ENCODE data around the gene KIAA1586.
A peak's percentile ranks its signal among the peaks of the same experiment; 100 is the strongest.
"Not testable (repeated sequence)": the region's sequence is repeated elsewhere in the genome, so short reads cannot be mapped to it uniquely, and the experiment has no call there.

The KIAA1586 gene

DNA sequence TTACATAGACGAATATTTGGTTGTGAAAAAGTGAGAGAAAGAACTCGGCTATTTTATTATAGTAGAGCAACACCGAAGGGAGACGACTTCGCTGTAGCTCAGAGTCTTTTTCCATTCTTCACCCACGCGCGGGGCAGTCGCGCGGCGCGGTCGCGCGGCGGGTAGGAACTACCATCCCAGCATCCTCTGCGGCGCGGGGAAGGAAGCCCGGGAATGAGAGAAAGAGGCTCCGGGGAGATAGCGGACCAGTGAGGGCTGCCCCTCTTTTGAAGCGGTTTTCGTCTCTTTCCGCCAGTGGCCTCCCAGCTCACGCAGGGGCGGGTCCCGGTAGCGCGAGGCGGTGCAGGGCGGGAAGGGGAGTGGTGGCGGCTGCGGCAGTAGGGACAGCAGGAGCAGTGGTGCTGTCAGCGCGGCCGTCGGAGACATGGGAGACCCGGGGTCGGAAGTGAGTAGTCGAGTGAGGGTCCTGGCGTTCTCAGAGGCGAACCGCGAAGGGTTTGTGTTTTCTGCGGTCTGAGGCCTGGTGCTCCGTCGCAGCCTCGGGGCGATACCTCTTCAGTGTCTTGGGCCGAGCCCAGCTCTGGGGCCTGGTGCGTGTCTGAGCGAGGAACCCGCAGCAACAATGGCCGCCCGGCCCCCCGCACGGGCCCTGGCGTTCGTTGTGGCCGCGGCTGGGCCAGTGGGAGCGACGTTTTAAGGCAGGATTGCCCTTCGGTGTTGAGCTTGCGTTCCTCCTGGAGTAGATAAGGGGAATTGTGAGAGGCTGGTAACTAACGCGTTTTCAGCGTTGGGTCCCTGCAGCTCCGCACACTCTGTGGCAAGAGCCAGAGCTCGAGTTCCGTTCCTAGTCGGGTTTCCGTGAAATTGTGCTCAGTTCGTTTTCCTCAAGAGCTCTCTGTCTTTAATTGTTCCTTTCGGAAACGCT lies at the start of gene KIAA1586:
Gene KIAA1586, plus strand, starts transcription at position 362 of the 925 bp plus-strand sequence. Its CDS starts 63 bp downstream, at position 425.
- peak; percentile 78 for DNase-seq

GRCh38 chr6:56999049-56999448 lies 47.4 kb upstream of the KIAA1586 start:
- no peak for DNase-seq

DNA sequence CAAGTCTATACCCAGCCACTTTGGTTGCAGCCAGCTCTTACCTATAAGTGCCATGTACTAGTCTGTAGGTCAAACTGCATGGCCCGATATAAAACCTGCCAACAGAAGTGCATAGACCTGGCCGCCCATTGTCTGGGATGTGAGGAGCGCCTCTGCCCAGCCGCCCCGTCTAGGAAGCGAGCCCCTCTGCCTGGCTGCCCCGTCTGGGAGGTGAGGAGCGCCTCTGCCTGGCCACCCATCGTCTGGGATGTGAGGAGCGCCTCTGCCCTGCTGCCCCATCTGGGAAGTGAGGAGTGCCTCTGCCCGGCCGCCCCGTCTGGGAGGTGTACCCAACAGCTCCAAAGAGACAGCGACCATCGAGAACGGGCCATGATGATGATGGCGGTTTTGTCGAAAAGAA lies 46.7 kb upstream of the KIAA1586 start:
- not testable (repeated sequence) for DNase-seq

- no peak for DNase-seq
Measured at GRCh38 chr6:57002197-57002596, 44.3 kb upstream of the KIAA1586 start.

GRCh38 chr6:57004292-57004691 lies 42.2 kb upstream of the KIAA1586 start:
- no peak for DNase-seq

GRCh38 chr6:57006101-57006500 lies 40.4 kb upstream of the KIAA1586 start:
- DNase-seq, result no peak

GRCh38 chr6:57008069-57008468 lies 38.4 kb upstream of the KIAA1586 start:
- not testable (repeated sequence) for DNase-seq

DNA sequence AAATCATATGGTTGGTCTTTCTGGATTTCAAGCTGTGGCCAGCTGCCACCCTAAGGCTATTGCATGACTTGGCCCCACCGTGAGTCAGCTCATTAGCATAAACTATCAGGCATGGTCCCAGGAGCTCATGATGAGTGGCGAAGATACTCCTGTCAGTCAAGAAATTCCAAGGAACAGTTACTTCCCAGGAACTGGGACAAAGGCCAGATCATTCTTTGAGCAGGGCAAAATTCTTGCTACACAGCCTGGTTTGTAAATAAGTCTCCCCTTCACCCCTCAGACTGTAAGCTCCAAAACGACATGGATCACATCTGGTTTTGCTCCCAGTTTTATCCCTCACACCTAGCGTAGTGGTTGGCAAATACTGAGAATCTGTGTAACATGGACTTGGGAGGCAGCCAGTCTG lies 33.0 kb upstream of the KIAA1586 start:
- no peak for DNase-seq

DNA sequence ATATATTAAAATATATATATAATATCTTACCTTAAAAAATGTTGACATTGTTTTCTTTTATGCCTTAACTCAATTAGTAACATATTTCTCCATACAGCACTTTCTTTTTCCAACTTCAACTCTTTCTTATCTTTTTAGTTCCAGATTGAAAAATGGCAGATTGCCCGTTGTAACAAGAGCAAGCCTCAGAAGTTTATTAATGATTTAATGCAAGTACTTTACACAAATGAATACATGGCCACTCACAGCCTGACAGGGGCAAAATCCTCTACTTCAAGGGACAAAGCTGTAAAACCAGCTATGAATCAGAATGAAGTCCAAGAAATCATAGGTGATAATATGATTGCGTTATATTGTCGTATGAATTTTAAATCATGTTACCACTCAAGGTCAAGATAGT lies 29.4 kb upstream of the KIAA1586 start:
- DNase-seq, result no peak

DNA sequence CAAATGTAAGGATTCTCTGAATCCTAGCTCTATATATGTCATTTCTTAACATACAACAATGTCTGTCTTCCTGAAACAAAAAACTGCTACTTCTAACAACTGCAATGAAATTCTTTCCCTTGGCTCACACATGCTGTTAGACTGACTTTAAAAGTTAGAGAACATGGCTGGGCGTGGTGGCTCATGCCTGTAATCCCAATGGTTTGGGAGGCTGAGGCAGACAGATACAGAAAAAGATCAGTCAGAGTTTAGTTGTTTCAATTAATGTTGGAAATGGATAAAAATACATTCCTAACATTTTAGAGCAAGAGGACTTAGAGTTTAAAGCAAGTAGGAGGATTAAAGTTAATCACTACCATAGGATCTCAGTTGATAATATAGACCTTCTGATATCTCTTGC lies 28.7 kb upstream of the KIAA1586 start:
- no peak for DNase-seq

GRCh38 chr6:57019434-57019833 lies 27.1 kb upstream of the KIAA1586 start:
- DNase-seq, result no peak

GRCh38 chr6:57021086-57021720 lies 25.3 kb upstream of the KIAA1586 start:
- DNase-seq, result no peak

DNA sequence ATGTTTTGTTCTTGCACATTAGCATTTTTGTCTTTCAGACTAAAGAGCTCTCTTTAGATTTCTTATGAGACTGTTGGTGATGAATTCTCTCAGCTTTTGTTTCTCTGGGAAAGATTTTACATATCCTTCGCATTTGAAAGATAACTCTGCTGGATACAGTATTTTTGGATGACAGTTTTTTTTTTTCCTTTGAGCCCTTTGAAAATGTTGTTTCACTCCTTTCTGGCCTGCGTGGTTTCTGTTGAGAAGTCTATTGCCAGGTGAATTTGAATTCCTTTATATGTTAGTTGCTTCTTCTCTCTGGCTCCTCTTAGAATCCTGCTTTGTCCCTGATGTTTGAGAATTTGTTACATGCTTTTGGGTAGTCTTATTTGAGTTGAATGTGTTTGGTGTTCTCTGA lies 22.2 kb upstream of the KIAA1586 start:
- DNase-seq, result no peak

GRCh38 chr6:57024775-57025174 lies 21.7 kb upstream of the KIAA1586 start:
- DNase-seq, result no peak

DNA sequence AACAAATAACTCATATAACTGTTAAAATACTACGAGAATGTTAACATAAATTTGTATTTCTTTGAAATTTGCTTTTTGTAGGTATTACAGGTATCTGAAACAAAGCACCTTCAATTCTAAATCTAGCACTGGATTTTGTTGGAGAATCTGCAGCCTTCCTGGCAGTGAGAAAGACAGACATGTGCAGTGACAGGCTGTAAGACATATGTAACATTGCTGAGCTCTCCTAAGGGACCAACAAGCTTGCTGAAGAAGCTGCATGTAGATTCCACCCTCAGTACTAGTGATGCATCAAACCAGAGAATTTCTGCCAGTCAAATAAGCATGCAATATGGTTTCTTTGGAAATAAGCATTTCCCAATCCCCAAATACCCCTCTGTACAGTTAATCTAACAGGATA lies 20.5 kb upstream of the KIAA1586 start:
- DNase-seq, result no peak

- no peak for DNase-seq
Measured at GRCh38 chr6:57027301-57027700, 19.2 kb upstream of the KIAA1586 start.

DNA sequence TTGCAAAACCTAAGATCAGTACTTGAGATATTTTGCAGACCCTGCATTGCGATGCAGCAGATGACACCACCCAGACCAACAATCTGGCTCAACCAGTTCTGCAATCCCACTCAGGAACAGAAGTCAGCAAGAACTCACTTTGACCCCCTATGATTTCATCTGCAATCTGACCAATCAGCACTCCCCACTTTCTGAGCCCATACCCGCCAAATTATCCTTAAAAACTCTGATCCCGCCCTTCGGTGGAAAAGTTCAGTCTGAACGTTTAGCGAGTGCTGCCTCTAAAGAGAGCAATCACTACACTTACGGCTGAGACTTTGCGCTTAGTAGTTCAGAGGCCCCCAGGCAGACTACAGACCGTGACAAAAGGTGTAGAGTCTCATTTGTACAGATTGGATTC lies 17.3 kb upstream of the KIAA1586 start:
- no peak for DNase-seq

DNA sequence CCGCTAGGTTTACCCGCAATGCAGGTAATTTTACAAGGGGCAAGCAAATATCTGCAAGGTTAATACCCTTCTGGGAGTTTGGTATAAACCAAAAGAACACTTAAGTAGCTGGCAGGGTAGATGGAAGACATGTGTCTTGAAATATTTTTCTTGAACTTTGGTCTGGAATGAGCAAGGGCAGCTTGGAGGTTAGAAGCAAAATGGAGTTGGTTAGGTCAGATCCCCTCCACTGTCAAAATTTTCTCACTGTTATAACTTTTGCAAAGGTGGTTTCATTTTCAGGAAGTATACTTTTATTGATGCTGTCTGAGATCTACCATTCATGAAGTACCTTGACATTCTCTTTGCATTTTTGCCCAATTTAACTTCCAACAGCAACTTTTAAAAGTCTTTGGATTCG lies 13.3 kb upstream of the KIAA1586 start:
- DNase-seq, result no peak

GRCh38 chr6:57035549-57035948 lies 10.9 kb upstream of the KIAA1586 start:
- no peak for DNase-seq

GRCh38 chr6:57038906-57039305 lies 7.6 kb upstream of the KIAA1586 start:
- DNase-seq, result no peak

- DNase-seq, result no peak
Measured at GRCh38 chr6:57040011-57040410, 6.5 kb upstream of the KIAA1586 start.

DNA sequence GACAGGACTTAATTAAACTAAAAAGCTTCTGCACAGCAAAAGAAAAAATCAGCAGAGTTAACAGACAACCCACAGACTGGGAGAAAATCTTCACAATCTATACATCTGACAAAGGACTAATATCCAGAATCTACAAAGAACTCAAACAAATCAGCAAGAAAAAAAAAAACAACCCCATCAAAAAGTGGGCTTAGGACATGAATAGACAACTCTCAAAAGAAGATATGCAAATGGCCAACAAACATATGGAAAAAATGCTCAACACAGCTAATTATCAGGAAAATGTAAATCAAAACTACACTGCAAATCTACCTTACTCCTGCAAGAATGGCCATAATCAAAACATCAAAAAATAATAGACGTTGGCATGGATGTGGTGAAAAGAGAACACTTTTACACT lies 2.4 kb upstream of the KIAA1586 start:
- DNase-seq, result not testable (repeated sequence)

DNA sequence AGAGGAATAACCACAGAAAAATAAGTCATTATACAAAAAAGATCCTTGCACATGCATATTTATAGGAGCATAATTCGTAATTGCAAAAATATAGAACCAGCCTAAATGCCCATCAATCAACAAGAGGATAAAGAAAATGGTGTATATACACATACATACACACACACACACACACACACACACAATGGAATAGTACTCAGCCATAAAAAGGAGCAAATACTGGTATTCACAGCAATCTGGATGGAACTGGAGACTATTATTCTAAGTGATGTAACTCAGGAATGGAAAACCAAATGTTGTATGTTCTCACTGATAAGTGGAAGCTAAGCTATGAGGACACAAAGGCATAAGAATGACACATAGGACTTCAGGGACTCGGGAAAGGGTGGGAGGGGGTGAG lies 1.9 kb upstream of the KIAA1586 start:
- no peak for DNase-seq

- DNase-seq, result not testable (repeated sequence)
Measured at GRCh38 chr6:57047257-57047585, 728 bp downstream of the KIAA1586 start.
